ENCODE data around the gene ALOX5AP. TPM values are rescaled to one million over a fixed set of nuclear protein-coding genes. Genes with fewer than 3 reads are reported as not detected.

The ALOX5AP gene
- total RNA-seq, 1 donor from 2014 or later = 7.2 TPM

DNA sequence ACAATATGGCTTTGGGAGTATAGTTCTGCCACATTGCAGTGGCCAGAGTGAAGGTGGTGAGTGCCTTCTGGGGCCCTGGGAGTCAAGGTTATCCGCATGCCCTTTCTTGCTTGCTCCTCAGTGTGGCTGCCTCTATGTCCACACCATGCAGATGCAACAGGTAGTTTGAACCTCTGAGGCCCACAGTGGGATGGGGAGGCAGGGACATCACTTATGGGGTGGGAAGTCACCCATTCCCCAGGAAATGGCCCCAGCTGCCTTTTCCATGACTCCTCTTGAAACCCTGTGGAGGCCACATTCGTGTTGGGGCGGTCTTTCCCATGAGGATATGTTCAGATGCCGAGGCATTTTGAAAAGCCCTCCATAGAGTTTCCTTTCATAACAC is 20.0 kb upstream of the ALOX5AP start:
- Histone ChIP-seq H3K27me3 (ENCODE audit: low read depth) (no peaks in the 10 kb centered on the region), H3K9me3 (replicated peaks) (no peaks in the 10 kb centered on the region), H3K4me1 (peaks cover 28% of the 10 kb centered on the region), H3K27ac (replicated peaks) (peak overlapping the region; percentile 40), H3K36me3 (no peaks in the 10 kb centered on the region), H3K4me3 (no peak overlapping the region)
- intact Hi-C loops (cut with micrococcal nuclease) = no loop called here
- TF ChIP-seq, protein P1, sequence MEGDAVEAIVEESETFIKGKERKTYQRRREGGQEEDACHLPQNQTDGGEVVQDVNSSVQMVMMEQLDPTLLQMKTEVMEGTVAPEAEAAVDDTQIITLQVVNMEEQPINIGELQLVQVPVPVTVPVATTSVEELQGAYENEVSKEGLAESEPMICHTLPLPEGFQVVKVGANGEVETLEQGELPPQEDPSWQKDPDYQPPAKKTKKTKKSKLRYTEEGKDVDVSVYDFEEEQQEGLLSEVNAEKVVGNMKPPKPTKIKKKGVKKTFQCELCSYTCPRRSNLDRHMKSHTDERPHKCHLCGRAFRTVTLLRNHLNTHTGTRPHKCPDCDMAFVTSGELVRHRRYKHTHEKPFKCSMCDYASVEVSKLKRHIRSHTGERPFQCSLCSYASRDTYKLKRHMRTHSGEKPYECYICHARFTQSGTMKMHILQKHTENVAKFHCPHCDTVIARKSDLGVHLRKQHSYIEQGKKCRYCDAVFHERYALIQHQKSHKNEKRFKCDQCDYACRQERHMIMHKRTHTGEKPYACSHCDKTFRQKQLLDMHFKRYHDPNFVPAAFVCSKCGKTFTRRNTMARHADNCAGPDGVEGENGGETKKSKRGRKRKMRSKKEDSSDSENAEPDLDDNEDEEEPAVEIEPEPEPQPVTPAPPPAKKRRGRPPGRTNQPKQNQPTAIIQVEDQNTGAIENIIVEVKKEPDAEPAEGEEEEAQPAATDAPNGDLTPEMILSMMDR (IDR thresholded peaks at IDR 0.05; ENCODE audit: borderline replicate concordance) = no peak
- DNase-seq = no peak

DNA sequence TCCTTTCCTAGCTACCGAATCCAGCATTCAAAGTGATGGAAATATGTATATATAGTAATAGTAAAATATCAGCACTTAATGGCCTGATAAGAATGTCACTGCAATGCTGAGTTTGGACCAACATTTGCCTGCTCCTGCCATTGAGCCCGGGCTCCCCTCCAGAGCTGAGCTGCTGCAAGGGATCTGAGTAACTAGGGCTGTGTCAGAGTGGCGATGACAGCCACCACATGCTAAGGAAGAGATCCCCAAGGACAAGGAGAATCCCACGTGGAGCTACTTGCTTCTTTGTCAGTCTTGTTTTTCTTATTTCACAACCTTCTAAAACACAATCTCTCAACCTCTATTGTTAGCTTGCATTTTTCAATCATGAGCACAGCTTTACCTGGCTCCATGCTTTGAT is 19.5 kb upstream of the ALOX5AP start:
- Histone ChIP-seq H3K4me3 (no peak overlapping the region), H3K27ac (replicated peaks) (peak overlapping the region; percentile 40), H3K9me3 (replicated peaks) (no peaks in the 10 kb centered on the region), H3K36me3 (no peaks in the 10 kb centered on the region), H3K4me1 (peaks cover 30% of the 10 kb centered on the region), H3K27me3 (ENCODE audit: low read depth) (no peaks in the 10 kb centered on the region)
- intact Hi-C loops (cut with micrococcal nuclease) = no loop called here
- DNase-seq = peak; percentile 76
- TF ChIP-seq, protein P1 (IDR thresholded peaks at IDR 0.05; ENCODE audit: borderline replicate concordance) = no peak

DNA sequence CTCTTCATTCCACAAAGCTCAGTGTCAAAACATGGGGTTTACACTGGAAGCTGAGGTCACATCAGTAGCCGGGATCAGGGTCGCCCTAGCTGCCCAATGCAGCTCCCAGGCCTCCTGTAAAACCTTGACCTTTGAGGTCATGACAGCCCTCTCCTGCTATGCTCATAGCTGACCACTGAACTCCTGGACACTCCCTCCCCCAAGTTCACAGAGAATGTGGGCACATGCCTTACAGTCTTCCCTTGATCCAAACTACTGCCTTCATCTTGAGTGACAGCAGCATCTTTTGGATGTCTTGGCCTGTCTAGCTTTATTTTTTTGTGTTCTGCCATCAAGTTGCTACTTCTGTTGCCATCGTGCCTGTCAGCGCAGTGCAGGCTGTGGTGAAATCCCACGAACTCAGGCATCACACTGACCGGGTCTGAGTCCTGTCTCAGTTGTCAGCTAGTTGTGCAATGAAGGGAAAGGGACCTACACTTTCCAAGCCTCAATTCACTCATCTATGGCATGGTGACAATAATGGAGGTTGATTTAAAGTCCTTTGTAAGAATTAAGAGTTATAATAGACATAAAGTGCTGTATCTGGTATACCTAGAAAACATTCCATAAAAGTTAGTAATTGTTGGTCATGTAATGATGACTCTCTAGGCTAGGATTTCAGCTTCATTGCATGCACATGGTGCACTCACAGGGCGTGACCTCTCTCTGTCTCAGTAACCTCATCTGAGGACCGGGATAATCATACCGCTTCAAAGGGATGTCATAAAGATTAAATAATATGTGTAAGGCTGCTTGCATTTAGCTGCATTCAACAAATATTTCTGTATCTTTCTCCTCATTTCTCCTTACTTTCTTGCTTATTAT is 16.4 kb upstream of the ALOX5AP start:
- H3K4me1 ChIP-seq = peaks cover 26% of the 10 kb centered on the region
- H3K4me3 ChIP-seq = no peak overlapping the region
- H3K36me3 ChIP-seq = no peaks in the 10 kb centered on the region
- no peak for DNase-seq
- H3K27ac ChIP-seq (replicated peaks) = no peak overlapping the region
- TF ChIP-seq, protein P1 (IDR thresholded peaks at IDR 0.05; ENCODE audit: borderline replicate concordance) = no peak
- intact Hi-C loops (cut with micrococcal nuclease) = no loop called here
- H3K27me3 ChIP-seq (ENCODE audit: low read depth) = no peaks in the 10 kb centered on the region
- H3K9me3 ChIP-seq (replicated peaks) = no peaks in the 10 kb centered on the region

DNA sequence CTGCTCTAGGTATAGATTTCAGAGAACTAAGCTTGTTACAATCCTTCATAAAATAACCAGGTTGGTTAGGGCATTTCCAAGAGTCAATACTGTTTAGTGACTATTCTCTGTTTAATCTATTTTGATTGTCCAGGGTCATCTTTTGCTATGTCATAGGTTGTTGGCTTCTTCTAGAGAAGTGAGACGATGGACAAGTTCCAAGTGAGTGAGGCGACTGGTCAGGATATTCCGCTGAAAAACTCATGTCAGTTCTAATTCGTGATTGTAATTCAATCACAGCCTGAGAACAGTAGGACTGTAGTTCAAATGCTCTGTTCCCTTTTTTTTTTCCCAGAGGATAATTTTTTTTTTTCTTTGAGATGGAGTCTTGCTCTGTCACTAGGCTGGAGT is 15.8 kb upstream of the ALOX5AP start:
- intact Hi-C loops (cut with micrococcal nuclease) = no loop called here
- H3K4me1 ChIP-seq = peaks cover 26% of the 10 kb centered on the region

DNA sequence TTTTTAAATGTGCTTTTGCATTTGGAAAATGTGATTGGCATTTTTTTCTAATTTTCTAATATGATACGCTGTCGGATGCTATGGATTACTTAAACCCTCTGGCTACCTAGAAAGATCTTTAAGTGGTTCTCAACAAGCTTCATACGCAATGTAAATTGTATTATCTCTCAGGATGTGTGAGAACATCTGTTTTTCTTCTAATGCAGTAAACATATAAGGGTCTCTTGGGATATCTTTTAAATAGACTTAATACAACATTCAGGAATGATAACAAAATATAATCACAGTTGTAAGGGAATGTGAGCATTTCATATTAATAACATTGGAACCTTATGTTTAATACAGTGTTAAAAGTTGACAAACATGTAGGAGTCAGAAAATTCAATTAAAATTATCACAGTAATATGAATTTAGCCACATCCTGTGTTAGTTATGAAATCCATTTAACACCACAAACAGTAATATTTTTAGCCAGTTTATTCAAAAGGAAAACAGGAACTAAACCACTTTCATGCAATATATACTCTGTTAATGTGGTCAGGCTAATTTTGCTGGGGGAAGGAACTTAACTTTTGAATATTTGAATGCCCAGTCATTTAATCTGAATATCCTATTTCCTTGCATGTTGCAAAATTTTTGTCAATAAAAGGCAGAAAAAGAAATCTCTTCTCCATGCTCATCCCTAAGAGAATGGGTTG is 15.0 kb upstream of the ALOX5AP start:
- Histone ChIP-seq H3K27ac (replicated peaks) (no peak overlapping the region), H3K4me3 (no peak overlapping the region), H3K9me3 (replicated peaks) (no peaks in the 10 kb centered on the region), H3K36me3 (no peaks in the 10 kb centered on the region), H3K27me3 (ENCODE audit: low read depth) (no peaks in the 10 kb centered on the region), H3K4me1 (peaks cover 19% of the 10 kb centered on the region)
- DNase-seq = no peak
- intact Hi-C loops (cut with micrococcal nuclease) = no loop called here
- TF ChIP-seq, protein P1 (IDR thresholded peaks at IDR 0.05; ENCODE audit: borderline replicate concordance) = no peak

More for the DNA sequence above, 15.8 kb upstream of the ALOX5AP start:
- DNase-seq = no peak
- TF ChIP-seq, protein P1 (IDR thresholded peaks at IDR 0.05; ENCODE audit: borderline replicate concordance) = no peak
- Histone ChIP-seq H3K27ac (replicated peaks) (no peak overlapping the region), H3K9me3 (replicated peaks) (no peaks in the 10 kb centered on the region), H3K27me3 (ENCODE audit: low read depth) (no peaks in the 10 kb centered on the region), H3K36me3 (no peaks in the 10 kb centered on the region), H3K4me3 (no peak overlapping the region)
